ENCODE data around the gene TRMT10B. TPM values are rescaled to one million over a fixed set of nuclear protein-coding genes. Genes with fewer than 3 reads are reported as not detected.

The TRMT10B gene
- total RNA-seq (ENCODE audit: insufficient read depth, low replicate concordance): 0.48 TPM

GRCh38 chr9:37753489-37754190, at the start of gene TRMT10B:
Gene TRMT10B, plus strand, starts transcription at chr9:37753805. Its CDS starts 8,127 bp downstream, at chr9:37761932.
- DNase-seq (ENCODE audit: low spot score): peak; percentile 78

- no peak for DNase-seq (ENCODE audit: low spot score)
These were observed 47.8 kb upstream of the TRMT10B start for GRCh38 chr9:37705787-37706186.

GRCh38 chr9:37706290-37706689, 47.3 kb upstream of the TRMT10B start:
- no peak for DNase-seq (ENCODE audit: low spot score)

GRCh38 chr9:37707748-37708147, 45.9 kb upstream of the TRMT10B start:
- DNase-seq (ENCODE audit: low spot score): no peak

GRCh38 chr9:37710046-37710445, 43.6 kb upstream of the TRMT10B start:
- DNase-seq (ENCODE audit: low spot score): no peak

- DNase-seq (ENCODE audit: low spot score): no peak
These were observed 38.3 kb upstream of the TRMT10B start for GRCh38 chr9:37715260-37715659.

- DNase-seq (ENCODE audit: low spot score): no peak
These were observed 37.6 kb upstream of the TRMT10B start for GRCh38 chr9:37715991-37716505.

- no peak for DNase-seq (ENCODE audit: low spot score)
These were observed 34.1 kb upstream of the TRMT10B start for GRCh38 chr9:37719526-37719925.

- DNase-seq (ENCODE audit: low spot score): no peak
These were observed 26.6 kb upstream of the TRMT10B start for GRCh38 chr9:37727013-37727412.

- peak; percentile 3 for DNase-seq (ENCODE audit: low spot score)
These were observed 24.1 kb upstream of the TRMT10B start for GRCh38 chr9:37729499-37729898.

- DNase-seq (ENCODE audit: low spot score): no peak
These were observed 23.3 kb upstream of the TRMT10B start for GRCh38 chr9:37730256-37730655.

GRCh38 chr9:37730839-37731238, 22.8 kb upstream of the TRMT10B start:
- no peak for DNase-seq (ENCODE audit: low spot score)

- peak; percentile 22 for DNase-seq (ENCODE audit: low spot score)
These were observed 21.4 kb upstream of the TRMT10B start for GRCh38 chr9:37732086-37732741.

GRCh38 chr9:37732952-37733351, 20.7 kb upstream of the TRMT10B start:
- no peak for DNase-seq (ENCODE audit: low spot score)

GRCh38 chr9:37739222-37739621, 14.4 kb upstream of the TRMT10B start:
- DNase-seq (ENCODE audit: low spot score): no peak

- DNase-seq (ENCODE audit: low spot score): no peak
These were observed 13.5 kb upstream of the TRMT10B start for GRCh38 chr9:37740128-37740527.

GRCh38 chr9:37740631-37741328, 12.8 kb upstream of the TRMT10B start:
- DNase-seq (ENCODE audit: low spot score): no peak

GRCh38 chr9:37745970-37746369, 7.6 kb upstream of the TRMT10B start:
- no peak for DNase-seq (ENCODE audit: low spot score)

- no peak for DNase-seq (ENCODE audit: low spot score)
These were observed 6.9 kb upstream of the TRMT10B start for GRCh38 chr9:37746448-37747270.

- peak; percentile 67 for DNase-seq (ENCODE audit: low spot score)
These were observed 6.3 kb upstream of the TRMT10B start for GRCh38 chr9:37747271-37747753.

GRCh38 chr9:37749129-37749528, 4.5 kb upstream of the TRMT10B start:
- DNase-seq (ENCODE audit: low spot score): no peak
